ENCODE measurements around the gene IHH.

IHH gene

GRCh38 chr2:219078126-219078525 lies 17.4 kb upstream of the IHH start:
- H3K27ac ChIP-seq = no peak overlapping the region

GRCh38 chr2:219076253-219076652 lies 15.5 kb upstream of the IHH start:
- Histone ChIP-seq H3K27ac (no peak overlapping the region), H3K4me3 (no peak overlapping the region)

More at GRCh38 chr2:219078126-219078525, 17.4 kb upstream of the IHH start:
- no peak overlapping the region for H3K4me3 ChIP-seq

GRCh38 chr2:219073413-219074129 lies 12.8 kb upstream of the IHH start:
- H3K4me3 ChIP-seq = no peak overlapping the region
- H3K27ac ChIP-seq = no peak overlapping the region

- Histone ChIP-seq H3K4me3 (no peak overlapping the region), H3K27ac (no peak overlapping the region)
These were observed 12.1 kb upstream of the IHH start for GRCh38 chr2:219072741-219073250.

- H3K27ac ChIP-seq = no peak overlapping the region
- H3K4me3 ChIP-seq = no peak overlapping the region
These were observed 10.6 kb upstream of the IHH start for GRCh38 chr2:219071131-219071816.

- Histone ChIP-seq H3K4me3 (no peak overlapping the region), H3K27ac (no peak overlapping the region)
These were observed 4.8 kb upstream of the IHH start for GRCh38 chr2:219065484-219065883.

GRCh38 chr2:219062081-219062480 lies 1.4 kb upstream of the IHH start:
- H3K4me3 ChIP-seq = no peak overlapping the region
- H3K27ac ChIP-seq = no peak overlapping the region

- Histone ChIP-seq H3K4me3 (no peak overlapping the region), H3K27ac (no peak overlapping the region)
These were observed 717 bp downstream of the IHH start for GRCh38 chr2:219059725-219060682.

GRCh38 chr2:219059375-219059724 lies 1.4 kb downstream of the IHH start:
- H3K27ac ChIP-seq = no peak overlapping the region
- no peak overlapping the region for H3K4me3 ChIP-seq

GRCh38 chr2:219058541-219059374 lies 2.0 kb downstream of the IHH start:
- Histone ChIP-seq H3K4me3 (no peak overlapping the region), H3K27ac (no peak overlapping the region)

- no peak overlapping the region for H3K4me3 ChIP-seq
- H3K27ac ChIP-seq = no peak overlapping the region
These were observed 2.8 kb downstream of the IHH start for GRCh38 chr2:219057709-219058540.

GRCh38 chr2:219056896-219057708 lies 3.6 kb downstream of the IHH start:
- H3K4me3 ChIP-seq = no peak overlapping the region
- no peak overlapping the region for H3K27ac ChIP-seq

GRCh38 chr2:219056176-219056895 lies 4.4 kb downstream of the IHH start:
- Histone ChIP-seq H3K4me3 (no peak overlapping the region), H3K27ac (no peak overlapping the region)

- Histone ChIP-seq H3K27ac (no peak overlapping the region), H3K4me3 (no peak overlapping the region)
These were observed 5.5 kb downstream of the IHH start for GRCh38 chr2:219054956-219055903.

GRCh38 chr2:219049282-219049681 lies 11.4 kb downstream of the IHH start:
- H3K27ac ChIP-seq = no peak overlapping the region

GRCh38 chr2:219045937-219046550 lies 14.7 kb downstream of the IHH start:
- Histone ChIP-seq H3K27ac (no peak overlapping the region), H3K4me3 (no peak overlapping the region)

More at GRCh38 chr2:219049282-219049681, 11.4 kb downstream of the IHH start:
- no peak overlapping the region for H3K4me3 ChIP-seq
